ENCODE data around the gene GRIN1.

Gene GRIN1

DNA sequence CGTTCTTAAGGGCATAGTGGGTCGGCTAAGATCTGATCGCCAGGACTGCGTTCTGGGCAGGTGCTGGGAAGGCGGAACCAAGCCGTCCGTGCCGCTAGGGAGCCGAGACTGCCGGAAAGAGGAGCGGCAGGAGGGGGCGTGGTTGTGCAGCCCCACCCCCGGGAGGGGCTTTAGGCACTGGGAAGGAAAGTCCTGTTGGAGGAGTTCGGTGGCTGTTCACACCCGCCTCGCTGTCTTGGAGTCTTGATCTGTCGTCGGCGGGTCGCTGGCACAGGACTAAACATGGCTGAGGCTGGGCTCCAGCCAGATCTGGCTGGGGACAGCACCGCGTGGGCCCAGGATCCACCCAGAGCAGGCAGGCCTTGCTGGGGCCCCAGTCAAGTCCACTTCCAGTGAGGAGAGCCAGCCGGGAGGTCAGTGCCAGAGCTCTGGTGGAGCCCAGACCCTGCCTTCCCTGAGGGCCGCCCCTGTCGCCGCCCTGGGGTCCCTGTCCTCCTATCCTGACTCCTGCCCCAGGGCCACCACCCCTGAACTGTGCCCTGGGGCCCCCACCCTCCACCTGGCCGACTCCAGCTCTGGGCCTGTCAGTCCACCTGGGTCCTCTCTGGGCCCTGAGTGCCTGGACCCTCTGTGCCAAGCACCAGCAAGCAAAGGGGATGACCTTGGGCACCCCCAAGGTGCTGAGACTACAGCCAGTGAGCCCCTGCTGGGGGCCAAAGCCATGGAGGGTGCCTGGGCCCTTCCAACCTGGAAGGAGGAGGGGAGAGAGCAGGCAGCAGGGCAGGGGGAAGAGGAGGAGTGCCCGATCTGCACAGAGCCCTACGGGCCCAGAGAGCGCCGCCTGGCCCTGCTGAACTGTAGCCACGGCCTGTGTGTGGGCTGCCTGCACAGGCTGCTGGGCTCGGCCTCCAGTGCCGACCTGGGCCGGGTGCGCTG lies 78.6 kb downstream of the GRIN1 start:
- Histone ChIP-seq H3K4me3 (peak overlapping the region; percentile 21 to 42), H3K27me3 (peaks cover 0 to 8% of the 10 kb centered on the region in 2 donors), H3K9me3 (no peaks in the 10 kb centered on the region), H3K36me3 (peaks cover 0 to 24% (median 0%) of the 10 kb centered on the region in 3 donors), H3K4me1 (peaks cover 0 to 35% (median 21%) of the 10 kb centered on the region in 4 donors), H3K27ac (peak overlapping the region; percentile 20 to 53)
- peak; percentile 60 to 80 for DNase-seq
- TF ChIP-seq CTCF (IDR thresholded peaks at IDR 0.05), result no peak
- intact Hi-C loops (cut with DNase I; ENCODE audit: low total_unique reads), result no loop called here

GRCh38 chr9:137218212-137218753 lies 79.3 kb downstream of the GRIN1 start:
- intact Hi-C loops (cut with DNase I; ENCODE audit: low total_unique reads), result no loop called here
- peaks cover 0 to 40% (median 26%) of the 10 kb centered on the region in 4 donors for H3K4me1 ChIP-seq
- H3K27ac ChIP-seq, result no peak overlapping the region
- no peaks in the 10 kb centered on the region for H3K9me3 ChIP-seq
- H3K4me3 ChIP-seq, result no peak overlapping the region
- DNase-seq, result no peak
- no peak for TF ChIP-seq CTCF (IDR thresholded peaks at IDR 0.05)
- peaks cover 0 to 8% of the 10 kb centered on the region in 2 donors for H3K27me3 ChIP-seq
- peaks cover 0 to 24% (median 0%) of the 10 kb centered on the region in 3 donors for H3K36me3 ChIP-seq

Data from tibial artery (tissue), 4 donors.